ENCODE results near the gene ZNF30.

The ZNF30 gene

DNA sequence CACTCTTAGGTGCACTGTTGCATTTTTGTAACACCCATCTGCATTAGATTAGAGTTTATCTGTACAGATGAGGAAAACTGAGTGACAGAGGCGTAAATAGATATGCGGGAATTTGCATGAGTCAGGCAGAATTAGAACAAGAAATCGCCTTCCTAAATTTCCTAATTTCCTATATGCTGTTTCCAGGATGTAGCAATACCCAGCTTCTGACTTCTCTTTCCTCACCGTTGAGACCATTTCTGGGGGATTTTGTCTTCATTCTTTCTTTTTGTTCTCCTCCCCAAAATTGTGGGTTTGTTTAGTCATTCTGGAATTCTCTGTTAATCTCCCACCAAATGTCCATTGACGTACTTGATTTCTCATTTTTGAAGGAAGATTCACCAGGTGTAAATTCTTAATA, 47.9 kb downstream of the ZNF30 start:
- TF ChIP-seq, protein P1, sequence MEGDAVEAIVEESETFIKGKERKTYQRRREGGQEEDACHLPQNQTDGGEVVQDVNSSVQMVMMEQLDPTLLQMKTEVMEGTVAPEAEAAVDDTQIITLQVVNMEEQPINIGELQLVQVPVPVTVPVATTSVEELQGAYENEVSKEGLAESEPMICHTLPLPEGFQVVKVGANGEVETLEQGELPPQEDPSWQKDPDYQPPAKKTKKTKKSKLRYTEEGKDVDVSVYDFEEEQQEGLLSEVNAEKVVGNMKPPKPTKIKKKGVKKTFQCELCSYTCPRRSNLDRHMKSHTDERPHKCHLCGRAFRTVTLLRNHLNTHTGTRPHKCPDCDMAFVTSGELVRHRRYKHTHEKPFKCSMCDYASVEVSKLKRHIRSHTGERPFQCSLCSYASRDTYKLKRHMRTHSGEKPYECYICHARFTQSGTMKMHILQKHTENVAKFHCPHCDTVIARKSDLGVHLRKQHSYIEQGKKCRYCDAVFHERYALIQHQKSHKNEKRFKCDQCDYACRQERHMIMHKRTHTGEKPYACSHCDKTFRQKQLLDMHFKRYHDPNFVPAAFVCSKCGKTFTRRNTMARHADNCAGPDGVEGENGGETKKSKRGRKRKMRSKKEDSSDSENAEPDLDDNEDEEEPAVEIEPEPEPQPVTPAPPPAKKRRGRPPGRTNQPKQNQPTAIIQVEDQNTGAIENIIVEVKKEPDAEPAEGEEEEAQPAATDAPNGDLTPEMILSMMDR (IDR thresholded peaks at IDR 0.05; ENCODE audit: low read depth, low read length, missing control alignments), result no peak
- no peak for DNase-seq (ENCODE audit: extremely low read depth, low read depth)
- no peak overlapping the region for H3K4me3 ChIP-seq (replicated peaks; ENCODE audit: low read depth, low read length)

DNA sequence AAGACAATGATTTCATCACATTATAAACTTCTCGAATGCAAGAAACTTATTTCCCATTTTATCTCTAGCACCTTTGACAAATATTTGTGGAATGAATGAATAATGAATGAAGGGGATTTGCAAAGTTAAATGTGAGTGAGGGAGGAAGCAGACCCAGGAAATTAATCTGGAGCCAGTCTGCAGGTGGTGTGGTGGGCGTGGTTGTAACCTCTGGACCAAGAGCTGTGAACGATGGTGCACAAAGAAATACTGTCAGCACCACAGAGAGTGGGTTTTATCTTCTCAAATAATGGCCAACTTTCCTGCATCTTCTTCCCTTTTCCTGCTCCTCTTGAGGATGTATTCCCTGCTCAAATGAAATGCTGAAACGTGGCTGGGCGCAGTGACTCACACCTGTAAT, 48.4 kb downstream of the ZNF30 start:
- TF ChIP-seq, protein P1 (IDR thresholded peaks at IDR 0.05; ENCODE audit: low read depth, low read length, missing control alignments), result no peak
- H3K4me3 ChIP-seq (replicated peaks; ENCODE audit: low read depth, low read length), result no peak overlapping the region
- no peak for DNase-seq (ENCODE audit: extremely low read depth, low read depth)

DNA sequence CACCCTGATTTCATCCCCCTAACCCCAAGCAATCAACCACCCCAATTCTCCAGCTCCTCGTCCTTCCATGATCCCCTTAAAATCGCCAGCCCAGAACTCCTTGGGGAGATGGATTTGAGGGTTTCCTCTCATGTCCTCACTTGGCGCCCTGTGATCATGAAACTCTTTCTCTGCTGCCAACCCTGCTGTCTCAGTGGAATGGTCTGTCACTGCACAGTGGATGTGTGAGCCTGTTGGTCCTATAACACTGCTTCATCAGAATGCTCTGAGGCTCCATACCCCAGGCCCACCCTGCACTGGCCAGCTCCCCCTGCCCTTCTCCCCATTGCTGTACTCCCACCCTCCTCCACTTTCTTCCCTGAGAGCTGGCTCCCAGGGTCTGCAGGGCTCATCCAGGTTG, 49.9 kb downstream of the ZNF30 start:
- TF ChIP-seq, protein P1 (IDR thresholded peaks at IDR 0.05; ENCODE audit: low read depth, low read length, missing control alignments), result no peak
- no peak for DNase-seq (ENCODE audit: extremely low read depth, low read depth)

DNA sequence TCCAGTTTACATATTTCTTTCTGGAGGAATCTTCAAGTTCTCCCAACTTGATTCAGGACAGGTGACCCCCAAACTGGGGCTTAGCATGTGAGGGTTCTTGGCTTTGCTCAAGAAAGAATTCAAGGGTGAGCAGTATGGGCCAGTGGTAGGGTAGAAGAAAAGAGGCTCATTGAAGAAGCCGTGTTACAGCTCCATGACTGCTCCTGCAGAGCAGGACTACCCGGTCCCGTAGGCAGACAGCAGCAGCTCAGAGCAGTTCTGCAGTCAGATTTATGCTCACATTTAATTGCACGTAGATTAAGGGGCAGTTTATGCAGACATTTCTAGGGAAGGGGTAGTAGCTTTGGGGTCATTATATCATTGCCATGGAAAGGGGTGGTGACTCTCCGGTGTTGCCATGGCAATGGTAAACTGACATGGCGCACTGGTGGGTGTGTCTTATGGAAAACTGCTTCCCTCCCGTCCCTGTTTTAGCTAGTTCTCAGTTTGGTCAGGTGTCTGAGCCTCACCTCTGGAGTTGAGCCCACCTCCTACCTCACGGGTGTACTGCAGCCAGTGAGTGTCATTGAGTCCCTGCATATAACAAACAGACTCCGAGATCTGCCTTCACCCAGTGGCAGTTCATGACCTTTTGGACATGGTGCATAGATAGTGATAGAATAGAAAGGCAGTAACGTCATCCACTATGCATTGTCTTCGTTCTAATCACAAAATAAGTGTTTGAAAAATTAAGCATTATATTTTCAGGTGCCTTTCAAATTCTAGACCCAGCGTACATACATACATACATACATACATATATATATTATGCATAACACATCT, 53.3 kb downstream of the ZNF30 start:
- no peak for DNase-seq (ENCODE audit: extremely low read depth, low read depth)
- TF ChIP-seq, protein P1 (IDR thresholded peaks at IDR 0.05; ENCODE audit: low read depth, low read length, missing control alignments), result no peak
- no peak overlapping the region for H3K4me3 ChIP-seq (replicated peaks; ENCODE audit: low read depth, low read length)

More for the DNA sequence above, 49.9 kb downstream of the ZNF30 start:
- no peak overlapping the region for H3K4me3 ChIP-seq (replicated peaks; ENCODE audit: low read depth, low read length)

DNA sequence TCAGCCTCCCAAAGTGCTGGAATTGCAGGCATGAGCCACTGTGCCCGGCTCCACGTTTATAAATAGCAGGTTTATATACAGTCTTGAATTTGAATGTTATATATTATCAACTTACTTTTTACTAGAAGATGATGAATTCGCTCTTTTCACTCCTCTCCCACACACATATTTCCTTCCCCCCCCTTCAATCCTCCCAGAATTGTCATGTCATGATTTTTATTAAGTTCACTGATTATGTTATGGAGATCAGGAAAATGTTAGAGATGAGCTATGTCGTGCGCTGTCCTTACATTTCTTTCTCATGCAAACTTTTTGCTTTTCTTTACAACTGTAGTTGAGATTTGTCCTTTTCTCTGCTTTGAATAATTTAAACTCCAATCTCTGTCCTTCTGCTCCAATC, 55.6 kb downstream of the ZNF30 start:
- no peak for DNase-seq (ENCODE audit: extremely low read depth, low read depth)
- no peak overlapping the region for H3K4me3 ChIP-seq (replicated peaks; ENCODE audit: low read depth, low read length)
- TF ChIP-seq, protein P1 (IDR thresholded peaks at IDR 0.05; ENCODE audit: low read depth, low read length, missing control alignments), result no peak

DNA sequence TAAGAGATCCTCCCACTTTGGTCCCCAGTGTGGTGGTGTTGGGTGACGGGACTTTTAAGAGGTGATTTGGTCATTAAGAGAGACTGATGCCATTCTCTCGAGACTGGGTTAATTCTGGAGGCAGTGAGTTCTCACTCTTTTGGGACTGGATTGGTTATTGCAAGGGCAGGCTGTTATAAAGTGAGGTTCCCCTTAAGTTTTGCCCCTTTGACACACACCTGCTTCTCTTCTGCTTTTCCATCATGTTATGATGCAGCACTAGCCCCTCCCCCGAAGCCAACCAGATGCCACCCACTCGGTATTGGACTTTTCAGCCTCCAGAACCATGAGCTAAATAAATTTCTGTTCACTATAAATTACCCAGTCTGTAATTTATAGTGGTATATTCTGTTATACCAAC, 57.1 kb downstream of the ZNF30 start:
- TF ChIP-seq, protein P1 (IDR thresholded peaks at IDR 0.05; ENCODE audit: low read depth, low read length, missing control alignments), result no peak
- H3K4me3 ChIP-seq (replicated peaks; ENCODE audit: low read depth, low read length), result no peak overlapping the region
- DNase-seq (ENCODE audit: extremely low read depth, low read depth), result no peak

Data from HFF-Myc (cell line).